Ovary (tissue), 9 donors: ENCODE results near the gene RPL18. TPM values are rescaled to one million over a fixed set of nuclear protein-coding genes. Genes with fewer than 3 reads are reported as not detected.
"Not testable (repeated sequence)": the region's sequence is repeated elsewhere in the genome, so short reads cannot be mapped to it uniquely, and the experiment has no call there.

Source experiments
- DNase-seq, 5 donors: peaks; one replicate each; pipeline ENCODE4 v3.0.0-alpha.2; 2019 to 2020
- H3K27ac ChIP-seq, 2 donors: fragments of 200-600 bp; one replicate each; pipeline versions ENCODE4 v1.5.1 to v1.8.0; 2019 to 2022
- H3K27me3 ChIP-seq: fragments of 200-600 bp; one replicate; pipeline ENCODE4 v1.8.0; 2022
- H3K36me3 ChIP-seq: fragments of 200-600 bp; sonication (generic); one replicate; pipeline ENCODE4 v1.5.1; 2019
- H3K4me1 ChIP-seq: one replicate; pipeline ENCODE4 v1.8.1; 2013; ENCODE audit warnings: mild to moderate bottlenecking, moderate library complexity; ENCODE audit not compliant: insufficient read depth
- H3K4me3 ChIP-seq: fragments of 200-600 bp; sonication (generic); one replicate; pipeline ENCODE4 v1.5.1; 2017
- H3K9me3 ChIP-seq, 2 donors: fragments of 200-600 bp in 1 of 2; sonication (generic) in 1 of 2; one replicate each; pipeline versions ENCODE4 v1.5.1 to v1.8.1; 2013 to 2019; ENCODE audit warnings: mild to moderate bottlenecking in 1 of 2, moderate library complexity in 1 of 2
- CTCF ChIP-seq, 3 donors: fragments of 450-650 bp in 2 of 3; fragments of 200-600 bp in 1 of 3; IDR thresholded peaks; one replicate each; pipeline versions ENCODE4 v1.5.1 to v1.8.0; 2016 to 2022; ENCODE audit warnings: antibody characterized with exemption in 3 of 3, mild to moderate bottlenecking in 1 of 3
- EP300 ChIP-seq: sonication (generic); formaldehyde crosslinking; IDR thresholded peaks from one replicate; pipeline ENCODE4 v1.6.1; 2017; ENCODE audit warnings: antibody characterized with exemption
- POLR2A ChIP-seq: fragments of 450-650 bp; IDR thresholded peaks from one replicate; pipeline ENCODE4 v1.6.1; 2017; ENCODE audit warnings: antibody characterized with exemption, mild to moderate bottlenecking, moderate library complexity
- WGBS, 3 donors: extraction: QIAGEN DNeasy Blood & Tissue Kit in 1 of 3; methylation state at CpG; one replicate each; pipeline versions ENCODE4 v1.1.5 to v1.1.7; 2013 to 2017; 5-methylcytosine and 5-hydroxymethylcytosine counted together
- intact Hi-C, 4 donors: fragments of 100-400 bp; cut with DNase I; formaldehyde crosslinking; loops; one replicate each; pipeline versions ENCODE4 v1.11.0 to v1.15.1; 2022 to 2023
- polyA plus RNA-seq, 2 donors: library from polyadenylated mRNA; stranded (reverse); fragments of 200-250 nt in 1 of 2; fragments of 350-450 nt in 1 of 2; fragmentation: Illumina TruSeq in 1 of 2; extraction: RNeasy Lipid Tissue Mini Kit (QIAGEN cat#74804) in 1 of 2; gene quantifications; one replicate each; pipeline ENCODE4 v1.2.3, GENCODE V29; 2013 to 2014
- total RNA-seq, 7 donors: library from RNA; depleted of rRNA in 2 of 7; stranded (reverse); fragments of >200 nt in 2 of 7; fragmentation: NEBNext Ultra II Directional in 3 of 7; extraction: Animal tissue kit (Norgen Biotek cat#: 25700) in 3 of 7; gene quantifications; one replicate each; pipeline versions ENCODE4 v1.1.0 to v1.2.4, GENCODE V29; 2016 to 2023
- donor health status: DM: no; HTN: no; CAD: no; lungs with moderate emphysema.
- donor health status: DM: no; HTN: no; CAD: no.
- donor health status: Bipolar disorder and iron deficiency.
- donor health status: DM: yes; HTN: yes; CAD: no.
- donor health status: DM: no; HTN: no; CAD: no.
- donor health status: DM: yes; HTN: yes; CAD: no.

Gene RPL18
- total and polyA plus RNA-seq, 9 donors: 1,780 to 8,435 (median 3,584) TPM

- Histone ChIP-seq H3K4me3 (no peak overlapping the region), H3K27ac (no peak overlapping the region), H3K4me1 (no peaks in the 10 kb centered on the region), H3K36me3 (no peaks in the 10 kb centered on the region), H3K27me3 (no peaks in the 10 kb centered on the region), H3K9me3 (no peaks in the 10 kb centered on the region)
- TF ChIP-seq EP300 (no peak), CTCF (IDR thresholded peaks at IDR 0.05) (no peak), POLR2A (no peak)
- no peak for DNase-seq
- 13 to 16% (median 14%) methylated on average over 3 of the region's 3 CpGs for WGBS, 3 donors
- intact Hi-C loops: no loop called here
These were observed 40.1 kb downstream of the RPL18 start for GRCh38 chr19:48578891-48579290.

- H3K27ac ChIP-seq, H3K9me3 ChIP-seq, intact Hi-C loops, DNase-seq, H3K36me3 ChIP-seq, H3K27me3 ChIP-seq, H3K4me3 ChIP-seq, H3K4me1 ChIP-seq: not testable (repeated sequence)
- 88 to 96% (median 91%) methylated on average over 7 of the region's 7 CpGs for WGBS, 3 donors
These were observed 41.1 kb downstream of the RPL18 start for GRCh38 chr19:48577908-48578307.

DNA sequence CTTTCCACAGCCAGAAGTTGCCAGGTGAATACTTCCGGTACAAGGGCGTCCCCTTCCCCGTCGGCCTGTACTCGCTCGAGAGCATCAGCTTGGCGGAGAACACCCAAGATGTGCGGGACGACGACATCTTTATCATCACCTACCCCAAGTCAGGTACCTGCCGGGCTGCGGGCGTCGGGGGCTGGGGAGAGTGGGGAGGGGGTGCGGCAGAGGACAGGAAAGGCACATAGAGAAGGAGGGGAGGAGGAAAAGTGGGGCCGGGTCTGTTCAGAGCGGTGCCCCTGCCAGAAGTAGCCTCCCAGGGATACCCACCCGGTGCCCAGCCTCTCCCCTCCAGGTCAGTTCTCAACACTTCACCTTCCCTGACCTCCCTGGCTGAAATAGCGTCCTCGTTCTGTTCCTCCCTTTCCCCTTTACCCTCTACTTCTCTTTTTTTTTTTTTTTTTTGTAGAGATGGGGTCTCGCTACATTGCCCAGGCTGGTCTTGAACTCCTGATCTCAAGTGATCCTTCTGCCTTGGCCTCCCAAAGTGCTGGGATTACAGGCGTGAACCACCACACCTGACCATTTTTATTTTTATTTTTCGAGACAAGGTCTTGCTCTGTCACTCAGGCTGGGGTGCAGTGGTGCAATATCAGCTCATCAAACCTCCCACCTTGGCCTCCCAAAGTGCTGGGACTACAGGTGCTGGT, 42.9 kb downstream of the RPL18 start:
- Histone ChIP-seq H3K27ac (no peak overlapping the region), H3K27me3 (no peaks in the 10 kb centered on the region), H3K4me3 (no peak overlapping the region), H3K4me1 (no peaks in the 10 kb centered on the region), H3K9me3 (no peaks in the 10 kb centered on the region), H3K36me3 (no peaks in the 10 kb centered on the region)
- intact Hi-C loops: no loop called here
- TF ChIP-seq EP300: no peak
- WGBS, 3 donors: 63 to 73% (median 67%) methylated on average over 23 of the region's 23 CpGs
- no peak for DNase-seq

- no peak overlapping the region for H3K27ac ChIP-seq
These were observed 45.8 kb downstream of the RPL18 start for GRCh38 chr19:48573163-48573505.

DNA sequence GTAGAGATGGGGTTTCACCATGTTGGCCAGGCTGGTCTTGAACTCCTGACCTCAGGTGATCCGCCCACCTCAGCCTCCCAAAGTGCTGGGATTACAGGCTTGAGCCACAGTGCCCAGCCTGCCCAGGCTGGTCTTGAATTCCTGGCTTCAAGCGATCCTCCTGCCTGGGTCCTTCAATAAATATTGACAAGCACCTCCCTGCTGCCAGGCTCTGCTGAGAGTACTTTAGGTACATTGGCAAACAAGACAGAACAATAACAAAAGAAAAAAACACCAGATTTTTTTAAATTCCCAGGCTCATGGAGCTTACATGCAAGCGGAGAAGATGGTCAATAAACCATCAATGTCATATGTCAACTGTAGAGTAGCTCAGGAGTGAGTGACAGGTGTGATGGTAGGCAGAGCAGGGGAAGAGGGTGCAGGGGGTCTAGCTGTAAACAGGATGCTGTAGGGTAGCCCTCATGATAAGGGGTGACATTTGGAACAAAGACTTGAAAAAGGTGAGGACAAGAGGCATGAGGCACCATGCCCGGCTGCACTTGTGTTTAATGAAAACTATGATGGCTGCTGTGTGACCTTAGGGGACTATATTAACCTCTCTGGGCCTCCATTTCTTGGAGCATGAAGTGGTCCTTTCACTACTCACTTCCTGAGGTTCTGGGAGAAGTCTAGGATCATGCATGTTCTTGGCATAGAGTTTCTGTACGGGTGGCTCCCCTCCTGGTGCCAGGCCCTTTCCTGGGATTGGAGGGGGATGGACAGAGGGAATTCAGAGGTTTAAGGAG, 47.4 kb downstream of the RPL18 start:
- TF ChIP-seq POLR2A: no peak
- TF ChIP-seq CTCF (IDR thresholded peaks at IDR 0.05): no peak
- H3K4me1 ChIP-seq: no peaks in the 10 kb centered on the region
- H3K36me3 ChIP-seq: no peaks in the 10 kb centered on the region
- H3K4me3 ChIP-seq: no peak overlapping the region
- no peak for DNase-seq
- no peak overlapping the region for H3K27ac ChIP-seq
- 61 to 84% (median 61%) methylated on average over 5 of the region's 5 CpGs for WGBS, 3 donors
- intact Hi-C loops: loop anchor here in 1 of 4 donors (2.0 kb wide), 1 partner anchor 55 kb away; no protein-coding TSS in a partner anchor
- H3K27me3 ChIP-seq: no peaks in the 10 kb centered on the region
- no peaks in the 10 kb centered on the region for H3K9me3 ChIP-seq

More at GRCh38 chr19:48573163-48573505, 45.8 kb downstream of the RPL18 start:
- WGBS, 3 donors: 72 to 84% (median 72%) methylated on average over 12 of the region's 12 CpGs
- no peaks in the 10 kb centered on the region for H3K27me3 ChIP-seq
- H3K4me1 ChIP-seq: no peaks in the 10 kb centered on the region
- no peak for TF ChIP-seq CTCF (IDR thresholded peaks at IDR 0.05)
- no peak for TF ChIP-seq EP300
- no peak for TF ChIP-seq POLR2A
- H3K9me3 ChIP-seq: no peaks in the 10 kb centered on the region
- intact Hi-C loops: loop anchor here in 1 of 4 donors (2.0 kb wide), 1 partner anchor 56 kb away; no protein-coding TSS in a partner anchor
- H3K4me3 ChIP-seq: no peak overlapping the region
- H3K36me3 ChIP-seq: no peaks in the 10 kb centered on the region
- DNase-seq: no peak
